DOHH2 (cell line): Measurements from ENCODE around the gene FOXC2.

Source experiments
- H3F3A ChIP-seq: fragments of 200-600 bp; sonication (generic), shearing (Covaris generic); 2 replicates; pipeline ENCODE4 v1.6.0; 2016; ENCODE audit warnings: antibody characterized with exemption, mild to moderate bottlenecking; ENCODE audit not compliant: control insufficient read depth, insufficient read depth
- H3K27ac ChIP-seq: fragments of 200-600 bp; sonication (generic); 2 replicates; pipeline ENCODE4 v1.5.1; 2014; ENCODE audit warnings: low read depth, mild to moderate bottlenecking, low read length, moderate library complexity
- H3K27me3 ChIP-seq: fragments of 200-600 bp; sonication (generic); 2 replicates; pipeline ENCODE4 v1.6.1; 2014; ENCODE audit warnings: mild to moderate bottlenecking, low read length, mixed read lengths; ENCODE audit not compliant: control insufficient read depth
- H3K36me3 ChIP-seq: fragments of 200-600 bp; sonication (generic); 2 replicates; pipeline ENCODE4 v1.6.1; 2014; ENCODE audit warnings: mild to moderate bottlenecking, low read length, moderate library complexity, mixed read lengths; ENCODE audit not compliant: control insufficient read depth
- H3K4me1 ChIP-seq: fragments of 200-600 bp; sonication (generic); 2 replicates; pipeline ENCODE4 v1.6.1; 2014; ENCODE audit warnings: mild to moderate bottlenecking, low read length, mixed read lengths; ENCODE audit not compliant: control insufficient read depth
- H3K4me2 ChIP-seq: fragments of 200-600 bp; sonication (generic); 2 replicates; pipeline ENCODE4 v1.6.0; 2014; ENCODE audit warnings: mild to moderate bottlenecking, low read length, moderate library complexity
- H3K4me3 ChIP-seq: fragments of 200-600 bp; sonication (generic); 2 replicates; pipeline ENCODE4 v1.5.1; 2014; ENCODE audit warnings: mild to moderate bottlenecking, low read length, mixed read lengths
- H3K79me2 ChIP-seq: fragments of 200-600 bp; sonication (generic); 2 replicates; pipeline ENCODE4 v1.6.1; 2014; ENCODE audit warnings: mild to moderate bottlenecking, low read length, mixed read lengths; ENCODE audit not compliant: control insufficient read depth
- H3K9me2 ChIP-seq: fragments of 200-600 bp; sonication (generic); replicated peaks from 2 replicates; pipeline ENCODE4 v1.6.1; 2014; ENCODE audit warnings: mild to moderate bottlenecking, low read length, mixed read lengths; ENCODE audit not compliant: control insufficient read depth
- H3K9me3 ChIP-seq: fragments of 200-600 bp; sonication (generic); 2 replicates; pipeline ENCODE4 v1.6.1; 2014; ENCODE audit warnings: antibody characterized with exemption, low read length, mixed read lengths; ENCODE audit not compliant: control insufficient read depth, insufficient read depth
- H4K20me1 ChIP-seq: fragments of 200-600 bp; sonication (generic); 2 replicates; pipeline ENCODE4 v1.6.0; 2014; ENCODE audit warnings: low read depth, mild to moderate bottlenecking, antibody characterized with exemption, low read length, moderate library complexity; ENCODE audit not compliant: control insufficient read depth, insufficient read depth
- EZH2phosphoT487 ChIP-seq: fragments of 200-600 bp; sonication (generic); IDR thresholded peaks from 2 replicates; pipeline ENCODE4 v1.6.1; 2017; ENCODE audit warnings: borderline replicate concordance, mild to moderate bottlenecking, antibody characterized with exemption, low read length, moderate library complexity, mixed read lengths
- TF ChIP-seq, protein P1 (sequence below): fragments of 200-600 bp; sonication (generic); IDR thresholded peaks from one replicate; pipeline ENCODE4 v1.5.1; 2014; ENCODE audit warnings: antibody characterized with exemption, mild to moderate bottlenecking, low read depth, low read length; ENCODE audit not compliant: poor library complexity, severe bottlenecking

The FOXC2 gene

DNA sequence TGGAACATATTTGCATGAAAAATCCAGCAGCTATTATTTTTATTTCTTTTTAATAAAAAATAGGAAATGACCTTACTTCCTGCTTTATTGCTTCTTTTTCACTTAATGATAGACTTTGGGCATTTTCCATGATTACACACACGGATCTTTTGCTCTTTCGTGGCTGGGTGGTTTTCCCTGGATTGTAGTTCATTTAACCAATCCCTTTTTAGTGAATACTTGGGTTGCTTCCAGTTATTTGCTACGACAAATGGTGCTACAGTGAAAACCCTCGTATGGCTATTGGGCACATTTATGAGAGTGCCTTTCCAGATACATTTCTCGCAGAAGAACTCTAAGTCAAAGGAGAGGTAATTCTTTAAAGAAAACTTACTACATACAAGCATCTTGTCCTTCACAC lies 50.3 kb downstream of the FOXC2 start:
- Histone ChIP-seq H3K27me3 (no peaks in the 10 kb centered on the region), H3K9me2 (no peaks in the 10 kb centered on the region)

DNA sequence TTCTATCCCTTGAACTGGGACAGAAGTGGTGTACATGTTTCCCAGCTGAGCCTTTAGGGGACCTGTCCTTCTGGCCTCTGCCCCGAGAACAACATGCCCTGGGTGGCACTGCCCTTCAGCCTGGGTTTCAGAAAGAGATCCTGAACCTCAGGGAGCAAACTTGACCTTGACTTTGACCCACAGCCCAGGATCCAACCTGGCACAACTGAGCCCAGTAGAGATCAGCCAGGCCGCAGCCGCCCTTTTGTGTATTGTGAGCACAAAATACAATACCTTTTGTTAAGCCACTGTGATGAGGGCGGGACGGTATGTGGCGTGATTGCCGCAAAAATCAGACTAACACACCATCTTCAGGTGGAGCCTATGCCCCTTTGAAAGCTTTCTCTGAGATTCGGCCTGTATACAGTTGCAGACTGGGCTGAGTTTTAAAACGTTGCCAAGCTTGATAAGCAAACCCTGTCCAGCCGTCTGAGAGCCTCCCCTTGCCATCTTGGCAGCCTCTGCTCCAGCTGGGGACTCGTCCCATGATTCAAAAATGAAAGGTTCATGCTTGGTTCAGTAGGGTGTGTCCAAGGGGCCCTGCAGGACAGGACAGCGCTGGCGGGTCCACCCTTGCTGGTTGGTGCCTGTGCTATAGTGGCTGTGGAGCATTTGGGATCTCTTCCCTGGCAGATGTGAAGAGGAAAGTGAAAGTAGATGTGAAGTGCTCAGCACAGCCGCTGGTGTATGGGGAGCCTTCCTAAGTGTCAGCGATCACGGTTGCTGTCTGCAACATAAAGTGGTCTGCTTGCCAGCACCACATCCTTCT lies 52.0 kb downstream of the FOXC2 start:
- Histone ChIP-seq H3K4me1 (no peaks in the 10 kb centered on the region), H3K9me3 (no peaks in the 10 kb centered on the region), H3K4me3 (no peak overlapping the region), H3K27ac (no peak overlapping the region), H4K20me1 (no peaks in the 10 kb centered on the region), H3F3A (no peaks in the 10 kb centered on the region), H3K4me2 (no peak overlapping the region), H3K79me2 (no peaks in the 10 kb centered on the region), H3K9me2 (no peaks in the 10 kb centered on the region), H3K27me3 (no peaks in the 10 kb centered on the region), H3K36me3 (no peaks in the 10 kb centered on the region)
- no peak for TF ChIP-seq EZH2phosphoT487
- TF ChIP-seq, protein P1, sequence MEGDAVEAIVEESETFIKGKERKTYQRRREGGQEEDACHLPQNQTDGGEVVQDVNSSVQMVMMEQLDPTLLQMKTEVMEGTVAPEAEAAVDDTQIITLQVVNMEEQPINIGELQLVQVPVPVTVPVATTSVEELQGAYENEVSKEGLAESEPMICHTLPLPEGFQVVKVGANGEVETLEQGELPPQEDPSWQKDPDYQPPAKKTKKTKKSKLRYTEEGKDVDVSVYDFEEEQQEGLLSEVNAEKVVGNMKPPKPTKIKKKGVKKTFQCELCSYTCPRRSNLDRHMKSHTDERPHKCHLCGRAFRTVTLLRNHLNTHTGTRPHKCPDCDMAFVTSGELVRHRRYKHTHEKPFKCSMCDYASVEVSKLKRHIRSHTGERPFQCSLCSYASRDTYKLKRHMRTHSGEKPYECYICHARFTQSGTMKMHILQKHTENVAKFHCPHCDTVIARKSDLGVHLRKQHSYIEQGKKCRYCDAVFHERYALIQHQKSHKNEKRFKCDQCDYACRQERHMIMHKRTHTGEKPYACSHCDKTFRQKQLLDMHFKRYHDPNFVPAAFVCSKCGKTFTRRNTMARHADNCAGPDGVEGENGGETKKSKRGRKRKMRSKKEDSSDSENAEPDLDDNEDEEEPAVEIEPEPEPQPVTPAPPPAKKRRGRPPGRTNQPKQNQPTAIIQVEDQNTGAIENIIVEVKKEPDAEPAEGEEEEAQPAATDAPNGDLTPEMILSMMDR, result no peak

More for the DNA sequence above, 50.3 kb downstream of the FOXC2 start:
- TF ChIP-seq, protein P1, result no peak
- TF ChIP-seq EZH2phosphoT487, result no peak
- Histone ChIP-seq H4K20me1 (no peaks in the 10 kb centered on the region), H3K4me3 (no peak overlapping the region), H3K9me3 (no peaks in the 10 kb centered on the region), H3K4me2 (no peak overlapping the region), H3K36me3 (no peaks in the 10 kb centered on the region), H3K79me2 (no peaks in the 10 kb centered on the region), H3K27ac (no peak overlapping the region), H3K4me1 (no peaks in the 10 kb centered on the region), H3F3A (no peaks in the 10 kb centered on the region)
